ENCODE measurements around the gene GINS1. TPM values are rescaled to one million over a fixed set of nuclear protein-coding genes. Genes with fewer than 3 reads are reported as not detected.

GINS1 gene
- total RNA-seq, 1 experiment from 2014 or later, result 74.3 TPM

GRCh38 chr20:25467441-25467840 is 60.0 kb downstream of the GINS1 start:
- Mint-ChIP-seq H3K4me1 (peaks cover 3 to 13% of the 10 kb centered on the region in 2 experiments; a peak in 3 of 4 replicates), H3K27ac (peak overlapping the region in 1 of 3 experiments; percentile 53; a peak in 1 of 7 replicates), H3K27me3 (ENCODE audit: low read depth) (no peaks in the 10 kb centered on the region), H3K36me3 (ENCODE audit: insufficient read depth in 1 of 3, low read depth in 3 of 3) (peaks cover 60 to 86% (median 77%) of the 10 kb centered on the region in 3 experiments), H3K9me3 (no peaks in the 10 kb centered on the region; a peak in 1 of 5 replicates), H3K4me3 (no peak overlapping the region)
- Histone ChIP-seq H3T11ph (ENCODE audit: low read length) (no peak overlapping the region), H4K8ac (replicated peaks; ENCODE audit: insufficient read length, low read depth, low read length) (no peak overlapping the region), H3K23me2 (ENCODE audit: insufficient read length, low read depth, low read length, poor library complexity, severe bottlenecking) (no peaks in the 10 kb centered on the region), H2BK12ac (ENCODE audit: insufficient read length, low read depth, low read length) (no peak overlapping the region), H3K14ac (ENCODE audit: insufficient read depth, low read length) (no peak overlapping the region), H3K9ac (ENCODE audit: extremely low read depth, insufficient read length, low read length) (no peak overlapping the region), H3K79me2 (ENCODE audit: insufficient read depth, low read length) (no peaks in the 10 kb centered on the region), H2BK5ac (ENCODE audit: insufficient read length, low read length) (no peak overlapping the region), H3K4me1 (ENCODE audit: insufficient read depth, low read length) (no peaks in the 10 kb centered on the region), H3K56ac (ENCODE audit: insufficient read length, low read depth, low read length) (no peak overlapping the region), H3K23ac (ENCODE audit: insufficient read length, low read depth, low read length) (no peak overlapping the region), H4K91ac (ENCODE audit: insufficient read length, low read depth, low read length) (no peak overlapping the region), H3K27me3 (ENCODE audit: insufficient read depth, low read length) (no peaks in the 10 kb centered on the region), H2AK5ac (ENCODE audit: insufficient read length, low read length) (no peak overlapping the region), H3K18ac (ENCODE audit: insufficient read length, low read depth, low read length) (no peak overlapping the region), H2AFZ (ENCODE audit: low read length) (no peak overlapping the region), H2BK120ac (ENCODE audit: low read depth, low read length, poor library complexity, severe bottlenecking) (no peak overlapping the region), H4K20me1 (ENCODE audit: control insufficient read depth, insufficient read depth, insufficient read length) (no peaks in the 10 kb centered on the region), H3K9me3 (ENCODE audit: control insufficient read depth, low read depth, low read length) (no peaks in the 10 kb centered on the region), H4K5ac (ENCODE audit: insufficient read length, low read depth, low read length) (no peak overlapping the region), H3K79me1 (ENCODE audit: insufficient read depth, low read depth, low read length, poor library complexity, severe bottlenecking) (no peaks in the 10 kb centered on the region), H2BK15ac (ENCODE audit: low read depth, low read length) (no peak overlapping the region), H2BK20ac (ENCODE audit: low read depth, low read length, poor library complexity, severe bottlenecking) (no peak overlapping the region), H3K27ac (ENCODE audit: insufficient read length, low read depth, low read length) (no peak overlapping the region), H3K4ac (ENCODE audit: low read depth, low read length) (no peak overlapping the region), H3K4me2 (ENCODE audit: insufficient read depth, insufficient read length, low read length) (no peak overlapping the region)
- DNase-seq, result no peak
- no peak for TF ChIP-seq CTCF (conservative IDR thresholded peaks at IDR 0.05)
- no CpG with 5 or more reads among the region's 8 CpGs for WGBS (ENCODE audit: extremely low coverage, insufficient read length, low lambda C conversion rate)
